Peyer's patch (tissue), 4 donors: ENCODE results near the gene ADISSP. TPM values are rescaled to one million over a fixed set of nuclear protein-coding genes. Genes with fewer than 3 reads are reported as not detected.
A peak's percentile ranks its signal among the peaks of the same experiment; 100 is the strongest.

ENCODE experiments used
- DNase-seq, 3 donors: peaks; one replicate each; pipeline ENCODE4 v3.0.0-alpha.2; 2017 to 2019
- H3K27ac ChIP-seq, 4 donors: fragments of 200-600 bp; sonication (generic); one replicate each; pipeline ENCODE4 v1.5.1; 2016 to 2019
- H3K27me3 ChIP-seq, 2 donors: fragments of 200-600 bp; sonication (generic); one replicate each; pipeline ENCODE4 v1.5.1; 2019
- H3K36me3 ChIP-seq, 3 donors: fragments of 200-600 bp; sonication (generic); one replicate each; pipeline ENCODE4 v1.5.1; 2016 to 2019
- H3K4me1 ChIP-seq, 4 donors: fragments of 200-600 bp; sonication (generic); one replicate each; pipeline ENCODE4 v1.5.1; 2016 to 2019
- H3K4me3 ChIP-seq, 4 donors: fragments of 200-600 bp; sonication (generic); 1 replicate in 3 of 4; 2 replicates in 1 of 4; pipeline ENCODE4 v1.5.1; 2016 to 2019; ENCODE audit warnings: mild to moderate bottlenecking in 1 of 4
- H3K9me3 ChIP-seq, 4 donors: fragments of 200-600 bp; sonication (generic); one replicate each; pipeline ENCODE4 v1.5.1; 2016 to 2019; ENCODE audit warnings: mild to moderate bottlenecking in 1 of 4
- CTCF ChIP-seq, 6 experiments: fragments of 450-650 bp in 4 of 6; fragments of 200-600 bp in 2 of 6; sonication (generic) in 1 of 6; IDR thresholded peaks; one replicate each; pipeline ENCODE4 v1.5.1; 2017 to 2019; ENCODE audit warnings: antibody characterized with exemption in 6 of 6, mild to moderate bottlenecking in 3 of 6, moderate library complexity in 1 of 6
- POLR2A ChIP-seq, 2 donors: fragments of 450-650 bp; IDR thresholded peaks; one replicate each; pipeline ENCODE4 v1.5.1; 2017; ENCODE audit warnings: antibody characterized with exemption in 2 of 2, mild to moderate bottlenecking in 2 of 2, moderate library complexity in 2 of 2
- total RNA-seq, 4 donors: library from RNA; depleted of rRNA; stranded (reverse); fragments of >200 nt; gene quantifications; one replicate each; pipeline ENCODE4 v1.1.0, GENCODE V29; 2016

ADISSP gene
- total RNA-seq, 4 donors from 2014 or later = 7.4 to 13.2 (median 10.2) TPM

- H3K27ac ChIP-seq = peak overlapping the region in 3 of 4 donors; percentile 0 to 96 (median 93)
- H3K9me3 ChIP-seq = no peaks in the 10 kb centered on the region
- H3K4me3 ChIP-seq = no peak overlapping the region
- no peaks in the 10 kb centered on the region for H3K27me3 ChIP-seq
- H3K4me1 ChIP-seq = peaks cover 0 to 36% (median 5%) of the 10 kb centered on the region in 4 donors
- TF ChIP-seq CTCF (IDR thresholded peaks at IDR 0.05) (no peak), POLR2A (IDR thresholded peaks at IDR 0.05) (no peak)
- DNase-seq = no peak
- no peaks in the 10 kb centered on the region for H3K36me3 ChIP-seq
These were observed 45.7 kb upstream of the ADISSP start for GRCh38 chr20:3812975-3813847.

- Histone ChIP-seq H3K4me3 (no peak overlapping the region), H3K27ac (peak overlapping the region; percentile 73 to 96 (median 86)), H3K27me3 (no peaks in the 10 kb centered on the region), H3K4me1 (peaks cover 0 to 45% (median 8%) of the 10 kb centered on the region in 4 donors), H3K36me3 (no peaks in the 10 kb centered on the region), H3K9me3 (no peaks in the 10 kb centered on the region)
- no peak for DNase-seq
- TF ChIP-seq CTCF (IDR thresholded peaks at IDR 0.05) = no peak
- no peak for TF ChIP-seq POLR2A (IDR thresholded peaks at IDR 0.05)
These were observed 44.7 kb upstream of the ADISSP start for GRCh38 chr20:3812259-3812681.

GRCh38 chr20:3811467-3812258, 44.1 kb upstream of the ADISSP start:
- no peaks in the 10 kb centered on the region for H3K27me3 ChIP-seq
- peak overlapping the region; percentile 6 to 53 (median 28) for H3K4me3 ChIP-seq
- peaks cover 0 to 51% (median 10%) of the 10 kb centered on the region in 4 donors for H3K4me1 ChIP-seq
- H3K36me3 ChIP-seq = no peaks in the 10 kb centered on the region
- peak; percentile 78 to 99 (median 97) for DNase-seq
- H3K9me3 ChIP-seq = no peaks in the 10 kb centered on the region
- no peak for TF ChIP-seq CTCF (IDR thresholded peaks at IDR 0.05)
- TF ChIP-seq POLR2A (IDR thresholded peaks at IDR 0.05) = peak; percentile 56 to 78
- H3K27ac ChIP-seq = peak overlapping the region; percentile 73 to 96 (median 86)

- DNase-seq = no peak
- Histone ChIP-seq H3K36me3 (peaks cover 0 to 19% (median 0%) of the 10 kb centered on the region in 3 donors), H3K27me3 (no peaks in the 10 kb centered on the region), H3K9me3 (no peaks in the 10 kb centered on the region), H3K27ac (peak overlapping the region; percentile 43 to 95 (median 90)), H3K4me1 (peaks cover 0 to 66% (median 12%) of the 10 kb centered on the region in 4 donors), H3K4me3 (no peak overlapping the region)
- TF ChIP-seq POLR2A (IDR thresholded peaks at IDR 0.05) (no peak), CTCF (IDR thresholded peaks at IDR 0.05) (no peak)
These were observed 41.0 kb upstream of the ADISSP start for GRCh38 chr20:3808544-3808943.

- peak in 1 of 3 donors; percentile 39 for DNase-seq
- peaks cover 10 to 49% (median 15%) of the 10 kb centered on the region in 4 donors for H3K4me1 ChIP-seq
- H3K36me3 ChIP-seq = peaks cover 0 to 52% (median 0%) of the 10 kb centered on the region in 3 donors
- no peak for TF ChIP-seq CTCF (IDR thresholded peaks at IDR 0.05)
- H3K9me3 ChIP-seq = no peaks in the 10 kb centered on the region
- no peaks in the 10 kb centered on the region for H3K27me3 ChIP-seq
- H3K4me3 ChIP-seq = no peak overlapping the region
- H3K27ac ChIP-seq = peak overlapping the region in 3 of 4 donors; percentile 31 to 95 (median 94)
These were observed 37.2 kb upstream of the ADISSP start for GRCh38 chr20:3804781-3805180.
